Sigmoid colon (tissue), 7 donors: ENCODE results near the gene ABLIM1. TPM values are rescaled to one million over a fixed set of nuclear protein-coding genes. Genes with fewer than 3 reads are reported as not detected.
A peak's percentile ranks its signal among the peaks of the same experiment; 100 is the strongest.

Experiments
- DNase-seq: peaks from one replicate; pipeline ENCODE4 v3.0.0-alpha.2; 2019
- H3K27ac ChIP-seq, 4 donors: fragments of 200-600 bp; sonication (generic); one replicate each; pipeline ENCODE4 v1.5.1; 2016 to 2019; ENCODE audit warnings: mild to moderate bottlenecking in 1 of 4
- H3K27me3 ChIP-seq, 3 donors: fragments of 200-600 bp; sonication (generic); one replicate each; pipeline ENCODE4 v1.5.1; 2019; ENCODE audit warnings: mild to moderate bottlenecking in 1 of 3
- H3K36me3 ChIP-seq, 4 donors: fragments of 200-600 bp; sonication (generic); one replicate each; pipeline ENCODE4 v1.5.1; 2016 to 2019
- H3K4me1 ChIP-seq, 4 donors: fragments of 200-600 bp; sonication (generic); one replicate each; pipeline ENCODE4 v1.5.1; 2017 to 2019
- H3K4me3 ChIP-seq, 4 donors: fragments of 200-600 bp; sonication (generic); one replicate each; pipeline ENCODE4 v1.5.1; 2017 to 2019; ENCODE audit warnings: mild to moderate bottlenecking in 2 of 4, moderate library complexity in 1 of 4
- H3K9me3 ChIP-seq, 4 donors: fragments of 200-600 bp in 3 of 4; sonication (generic) in 3 of 4; one replicate each; pipeline versions ENCODE4 v1.5.1 to v1.6.1; 2013 to 2019
- CTCF ChIP-seq, 4 experiments: fragments of 450-650 bp in 3 of 4; fragments of 200-600 bp in 1 of 4; IDR thresholded peaks; one replicate each; pipeline ENCODE4 v1.5.1; 2016 to 2019; ENCODE audit warnings: antibody characterized with exemption in 4 of 4, mild to moderate bottlenecking in 3 of 4, moderate library complexity in 2 of 4
- EP300 ChIP-seq, 4 donors: sonication (generic); formaldehyde crosslinking; IDR thresholded peaks; one replicate each; pipeline ENCODE4 v1.6.1; 2017; ENCODE audit warnings: antibody characterized with exemption in 4 of 4
- POLR2A ChIP-seq, 2 donors: fragments of 450-650 bp; IDR thresholded peaks; one replicate each; pipeline ENCODE4 v1.6.1; 2016; ENCODE audit warnings: antibody characterized with exemption in 2 of 2, mild to moderate bottlenecking in 2 of 2, moderate library complexity in 2 of 2
- POLR2AphosphoS5 ChIP-seq, 4 donors: sonication (generic); formaldehyde crosslinking; IDR thresholded peaks; one replicate each; pipeline ENCODE4 v1.6.1; 2017; ENCODE audit warnings: antibody characterized with exemption in 4 of 4
- WGBS, 2 donors: extraction: QIAGEN DNeasy Blood & Tissue Kit; methylation state at CpG; one replicate each; pipeline ENCODE4 v1.1.7; 2013; 5-methylcytosine and 5-hydroxymethylcytosine counted together
- intact Hi-C: fragments of 100-400 bp; cut with DNase I; formaldehyde crosslinking; loops from one replicate; pipeline ENCODE4 v1.15.1; 2023
- polyA plus RNA-seq, 3 donors: library from polyadenylated mRNA; stranded (reverse); fragments of 200-250 nt; gene quantifications; one replicate each; pipeline ENCODE4 v1.2.3, GENCODE V29; 2013
- total RNA-seq, 4 donors: library from RNA; depleted of rRNA; stranded (reverse); fragments of >200 nt; gene quantifications; one replicate each; pipeline ENCODE4 v1.1.0, GENCODE V29; 2016
- donor health status: healthy with polysubstance abuse.
- donor health status: Bipolar disorder and iron deficiency.
- donor health status: healthy.

Gene ABLIM1
- total and polyA plus RNA-seq, 7 donors, result 41.9 to 127 (median 49.5) TPM

- Histone ChIP-seq H3K27ac (peak overlapping the region in 2 of 4 donors; percentile 11 to 41), H3K27me3 (no peaks in the 10 kb centered on the region), H3K4me3 (no peak overlapping the region), H3K36me3 (no peaks in the 10 kb centered on the region), H3K9me3 (no peaks in the 10 kb centered on the region), H3K4me1 (peaks cover 0 to 14% (median 5%) of the 10 kb centered on the region in 4 donors)
- no peak for TF ChIP-seq POLR2A (IDR thresholded peaks at IDR 0.05)
- TF ChIP-seq CTCF (IDR thresholded peaks at IDR 0.05), result no peak
- no peak for TF ChIP-seq EP300 (IDR thresholded peaks at IDR 0.05)
- no peak for TF ChIP-seq POLR2AphosphoS5 (IDR thresholded peaks at IDR 0.05)
- intact Hi-C loops, result no loop called here
- DNase-seq, result no peak
- 57 to 60% methylated on average over 4 of the region's 4 CpGs for WGBS, 2 donors
Observed at GRCh38 chr10:114491933-114492332, 166.1 kb downstream of the ABLIM1 start.

- no peak for TF ChIP-seq EP300 (IDR thresholded peaks at IDR 0.05)
- TF ChIP-seq POLR2AphosphoS5 (IDR thresholded peaks at IDR 0.05), result no peak
- 83 to 92% methylated on average over 3 of the region's 3 CpGs for WGBS, 2 donors
Observed at GRCh38 chr10:114491419-114491818, 166.7 kb downstream of the ABLIM1 start.

GRCh38 chr10:114489521-114490310 lies 168.4 kb downstream of the ABLIM1 start:
- intact Hi-C loops, result no loop called here
- H3K36me3 ChIP-seq, result no peaks in the 10 kb centered on the region
- no peak overlapping the region for H3K4me3 ChIP-seq
- H3K27ac ChIP-seq, result no peak overlapping the region
- TF ChIP-seq POLR2A (IDR thresholded peaks at IDR 0.05), result no peak
- TF ChIP-seq CTCF (IDR thresholded peaks at IDR 0.05), result no peak
- no peak for TF ChIP-seq POLR2AphosphoS5 (IDR thresholded peaks at IDR 0.05)
- no peak for TF ChIP-seq EP300 (IDR thresholded peaks at IDR 0.05)
- no peaks in the 10 kb centered on the region for H3K9me3 ChIP-seq
- peaks cover 0 to 14% (median 5%) of the 10 kb centered on the region in 4 donors for H3K4me1 ChIP-seq
- no peaks in the 10 kb centered on the region for H3K27me3 ChIP-seq
- 78 to 79% methylated on average over 14 of the region's 14 CpGs for WGBS, 2 donors
- no peak for DNase-seq

More at GRCh38 chr10:114491419-114491818, 166.7 kb downstream of the ABLIM1 start:
- Histone ChIP-seq H3K27ac (peak overlapping the region in 2 of 4 donors; percentile 11 to 41), H3K9me3 (no peaks in the 10 kb centered on the region), H3K27me3 (no peaks in the 10 kb centered on the region), H3K4me1 (peaks cover 0 to 14% (median 5%) of the 10 kb centered on the region in 4 donors), H3K4me3 (no peak overlapping the region), H3K36me3 (no peaks in the 10 kb centered on the region)
- intact Hi-C loops, result no loop called here
- peak; percentile 81 for DNase-seq

GRCh38 chr10:114487815-114488536 lies 170.1 kb downstream of the ABLIM1 start:
- TF ChIP-seq EP300 (IDR thresholded peaks at IDR 0.05), result no peak
- no peak for TF ChIP-seq CTCF (IDR thresholded peaks at IDR 0.05)
- no peak for TF ChIP-seq POLR2A (IDR thresholded peaks at IDR 0.05)
- TF ChIP-seq POLR2AphosphoS5 (IDR thresholded peaks at IDR 0.05), result no peak
- no peak for DNase-seq
- H3K9me3 ChIP-seq, result no peaks in the 10 kb centered on the region
- 93 to 94% methylated on average over 9 of the region's 9 CpGs for WGBS, 2 donors
- H3K36me3 ChIP-seq, result no peaks in the 10 kb centered on the region
- no peaks in the 10 kb centered on the region for H3K27me3 ChIP-seq
- H3K4me3 ChIP-seq, result no peak overlapping the region
- peaks cover 0 to 14% (median 5%) of the 10 kb centered on the region in 4 donors for H3K4me1 ChIP-seq
- intact Hi-C loops, result no loop called here
- no peak overlapping the region for H3K27ac ChIP-seq
